MG63 (cell line): ENCODE measurements around the gene RNASE9. TPM values are rescaled to one million over a fixed set of nuclear protein-coding genes. Genes with fewer than 3 reads are reported as not detected.
"Not testable (repeated sequence)": the region's sequence is repeated elsewhere in the genome, so short reads cannot be mapped to it uniquely, and the experiment has no call there.

Experiments used
- DNase-seq: peaks from one replicate; pipeline ENCODE4 v3.0.0-alpha.2; 2020
- H3K27me3 ChIP-seq: fragments of 250-450 bp; sonication (Bioruptor Pico); 2 replicates; pipeline ENCODE4 v1.5.1; 2020; ENCODE audit warnings: mild to moderate bottlenecking, moderate library complexity
- H3K36me3 ChIP-seq: fragments of 250-450 bp; sonication (Bioruptor Pico); 2 replicates; pipeline ENCODE4 v1.5.1; 2020; ENCODE audit warnings: mild to moderate bottlenecking, moderate library complexity
- H3K4me3 ChIP-seq: fragments of 250-450 bp; sonication (Bioruptor Pico); 2 replicates; pipeline ENCODE4 v1.5.1; 2020; ENCODE audit warnings: mild to moderate bottlenecking, moderate library complexity
- H3K9me3 ChIP-seq: fragments of 250-450 bp; sonication (Bioruptor Pico); 2 replicates; pipeline ENCODE4 v1.5.1; 2020; ENCODE audit warnings: mild to moderate bottlenecking, moderate library complexity
- total RNA-seq: library from RNA; depleted of rRNA; stranded (reverse); fragments of >200 nt; shearing (Covaris generic); gene quantifications from 2 replicates; pipeline ENCODE4 v1.2.3, GENCODE V29; 2014; ENCODE audit warnings: low replicate concordance

RNASE9 gene
- total RNA-seq, 1 experiment from 2014 or later = not detected

GRCh38 chr14:20551606-20552005 is 9.2 kb downstream of the RNASE9 start:
- H3K27me3 ChIP-seq = no peaks in the 10 kb centered on the region
- no peak overlapping the region for H3K4me3 ChIP-seq
- DNase-seq = no peak
- H3K36me3 ChIP-seq = no peaks in the 10 kb centered on the region
- H3K9me3 ChIP-seq = no peaks in the 10 kb centered on the region

DNA sequence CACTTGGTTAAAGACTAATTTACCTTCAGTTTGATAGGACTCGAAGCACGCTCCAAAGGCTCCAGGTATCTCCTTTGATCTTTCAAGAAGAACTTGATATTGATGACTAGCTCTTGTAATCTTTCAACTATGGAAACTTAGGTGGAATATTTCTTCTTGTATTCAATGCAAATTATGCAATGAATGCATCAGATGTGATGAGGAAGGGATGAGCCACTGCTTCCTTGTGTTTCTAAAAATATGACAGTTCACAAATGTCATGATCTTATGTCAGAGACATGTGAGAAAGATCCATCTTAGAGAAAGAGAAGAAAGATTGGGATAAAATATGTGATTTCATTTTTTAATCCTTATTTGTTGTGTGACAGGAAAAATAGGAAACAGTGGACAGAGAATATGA is 9.9 kb downstream of the RNASE9 start:
- DNase-seq = no peak
- Histone ChIP-seq H3K36me3 (no peaks in the 10 kb centered on the region), H3K9me3 (no peaks in the 10 kb centered on the region), H3K4me3 (no peak overlapping the region), H3K27me3 (no peaks in the 10 kb centered on the region)

- H3K27me3 ChIP-seq = no peaks in the 10 kb centered on the region
- no peaks in the 10 kb centered on the region for H3K36me3 ChIP-seq
- no peak overlapping the region for H3K4me3 ChIP-seq
- DNase-seq = no peak
- H3K9me3 ChIP-seq = no peaks in the 10 kb centered on the region
Observed at GRCh38 chr14:20548414-20549158, 12.3 kb downstream of the RNASE9 start.

GRCh38 chr14:20546877-20547276 is 14.0 kb downstream of the RNASE9 start:
- DNase-seq = no peak
- Histone ChIP-seq H3K4me3 (no peak overlapping the region), H3K9me3 (no peaks in the 10 kb centered on the region), H3K27me3 (no peaks in the 10 kb centered on the region), H3K36me3 (no peaks in the 10 kb centered on the region)

DNA sequence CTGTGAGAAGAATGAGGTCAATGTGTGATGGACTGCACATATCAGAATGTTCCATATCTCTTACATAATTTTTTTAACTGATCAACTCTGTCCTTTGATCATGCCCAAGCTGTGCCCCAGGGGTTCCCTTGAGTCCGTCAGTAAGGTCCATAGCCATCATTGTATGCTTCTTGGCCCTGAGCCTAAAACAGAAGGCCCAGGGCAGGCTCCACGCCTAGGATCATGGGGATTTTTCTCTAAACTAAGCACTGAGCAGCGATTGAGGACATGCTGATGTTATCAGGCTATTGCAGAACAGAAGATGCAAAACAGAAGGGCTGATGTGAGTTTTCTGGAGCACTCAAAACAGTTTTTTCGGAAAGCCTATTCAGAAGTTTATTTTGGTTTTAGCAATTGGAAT is 20.9 kb downstream of the RNASE9 start:
- DNase-seq = no peak
- no peaks in the 10 kb centered on the region for H3K36me3 ChIP-seq
- no peaks in the 10 kb centered on the region for H3K9me3 ChIP-seq

DNA sequence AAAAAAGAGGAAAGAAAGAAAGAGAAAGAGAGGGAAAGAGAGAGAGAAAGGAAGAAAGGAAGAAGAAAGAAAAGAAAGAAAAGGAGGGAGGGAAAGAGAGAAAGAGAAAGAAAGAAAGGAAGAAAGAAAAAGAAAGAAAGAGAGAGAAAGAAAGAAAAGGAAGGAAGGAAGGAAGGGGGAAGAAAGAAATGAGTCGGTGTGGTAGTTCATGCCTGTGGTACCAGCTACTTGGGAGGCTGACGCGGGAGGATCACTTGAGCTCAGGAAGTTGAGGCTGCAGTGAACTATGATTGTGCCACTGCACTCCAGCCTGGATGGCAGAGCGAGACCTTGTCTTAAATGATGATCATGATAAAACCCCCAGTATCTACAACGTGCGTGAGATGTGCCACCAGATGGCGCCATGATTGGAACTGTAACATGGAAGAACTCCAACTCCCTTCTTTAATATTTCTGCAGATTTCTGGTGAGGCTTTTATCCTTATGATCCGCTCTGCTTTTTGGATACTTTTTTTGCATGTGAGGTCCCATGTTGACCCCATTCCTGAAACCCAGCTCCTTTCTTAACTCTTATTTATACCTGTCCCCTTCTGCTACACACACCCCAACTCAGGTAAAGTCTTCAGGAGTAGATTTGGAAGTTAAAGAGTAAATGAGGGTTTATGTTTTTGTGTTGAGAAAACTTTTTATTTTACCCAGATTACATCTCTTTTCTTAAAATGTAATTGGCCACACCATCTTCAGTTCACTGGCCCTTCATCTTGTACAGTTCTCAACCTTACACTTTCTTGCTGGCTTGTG is 29.9 kb downstream of the RNASE9 start:
- DNase-seq = peak; percentile 28
- Histone ChIP-seq H3K9me3 (no peaks in the 10 kb centered on the region), H3K36me3 (no peaks in the 10 kb centered on the region), H3K4me3 (no peak overlapping the region), H3K27me3 (peaks cover 3% of the 10 kb centered on the region)

More for the DNA sequence above, 20.9 kb downstream of the RNASE9 start:
- no peak overlapping the region for H3K4me3 ChIP-seq
- no peaks in the 10 kb centered on the region for H3K27me3 ChIP-seq

GRCh38 chr14:20529806-20530205 is 31.0 kb downstream of the RNASE9 start:
- no peak overlapping the region for H3K4me3 ChIP-seq
- H3K9me3 ChIP-seq = no peaks in the 10 kb centered on the region
- DNase-seq = no peak
- H3K27me3 ChIP-seq = peaks cover 3% of the 10 kb centered on the region
- no peaks in the 10 kb centered on the region for H3K36me3 ChIP-seq

- H3K27me3 ChIP-seq = no peaks in the 10 kb centered on the region
- no peak for DNase-seq
- no peak overlapping the region for H3K4me3 ChIP-seq
- H3K36me3 ChIP-seq = no peaks in the 10 kb centered on the region
- H3K9me3 ChIP-seq = no peaks in the 10 kb centered on the region
Observed at GRCh38 chr14:20524027-20524426, 36.8 kb downstream of the RNASE9 start.

DNA sequence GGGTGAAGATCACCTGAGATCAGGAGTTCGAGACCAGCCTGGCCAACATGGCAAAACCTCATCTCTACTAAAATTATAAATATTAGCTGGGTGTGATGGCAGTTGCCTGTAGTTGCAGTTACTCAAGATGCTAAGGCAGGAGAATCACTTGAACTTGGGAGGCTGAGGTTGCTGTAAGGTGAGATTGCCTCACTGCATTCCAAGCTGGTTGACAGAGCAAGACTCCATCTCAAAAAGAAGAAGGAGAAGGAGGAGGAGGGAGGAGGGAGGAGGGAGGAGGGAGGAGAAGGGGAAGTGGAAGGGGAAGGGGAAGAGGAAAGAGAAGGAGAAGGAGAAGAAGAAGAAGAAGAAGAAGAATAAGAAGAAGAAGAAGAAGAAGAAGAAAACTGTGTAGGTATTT is 38.5 kb downstream of the RNASE9 start:
- no peaks in the 10 kb centered on the region for H3K27me3 ChIP-seq
- no peak for DNase-seq
- H3K36me3 ChIP-seq = no peaks in the 10 kb centered on the region
- no peak overlapping the region for H3K4me3 ChIP-seq
- no peaks in the 10 kb centered on the region for H3K9me3 ChIP-seq

- Histone ChIP-seq H3K4me3 (no peak overlapping the region), H3K36me3 (no peaks in the 10 kb centered on the region), H3K27me3 (no peaks in the 10 kb centered on the region), H3K9me3 (no peaks in the 10 kb centered on the region)
- DNase-seq = no peak
Observed at GRCh38 chr14:20516921-20517320, 43.9 kb downstream of the RNASE9 start.

- H3K4me3 ChIP-seq = no peak overlapping the region
- DNase-seq = no peak
- no peaks in the 10 kb centered on the region for H3K36me3 ChIP-seq
- no peaks in the 10 kb centered on the region for H3K27me3 ChIP-seq
- no peaks in the 10 kb centered on the region for H3K9me3 ChIP-seq
Observed at GRCh38 chr14:20515846-20516245, 45.0 kb downstream of the RNASE9 start.

- no peak for DNase-seq
- H3K36me3 ChIP-seq = no peaks in the 10 kb centered on the region
- no peak overlapping the region for H3K4me3 ChIP-seq
- no peaks in the 10 kb centered on the region for H3K27me3 ChIP-seq
- H3K9me3 ChIP-seq = no peaks in the 10 kb centered on the region
Observed at GRCh38 chr14:20512177-20512905, 48.5 kb downstream of the RNASE9 start.

DNA sequence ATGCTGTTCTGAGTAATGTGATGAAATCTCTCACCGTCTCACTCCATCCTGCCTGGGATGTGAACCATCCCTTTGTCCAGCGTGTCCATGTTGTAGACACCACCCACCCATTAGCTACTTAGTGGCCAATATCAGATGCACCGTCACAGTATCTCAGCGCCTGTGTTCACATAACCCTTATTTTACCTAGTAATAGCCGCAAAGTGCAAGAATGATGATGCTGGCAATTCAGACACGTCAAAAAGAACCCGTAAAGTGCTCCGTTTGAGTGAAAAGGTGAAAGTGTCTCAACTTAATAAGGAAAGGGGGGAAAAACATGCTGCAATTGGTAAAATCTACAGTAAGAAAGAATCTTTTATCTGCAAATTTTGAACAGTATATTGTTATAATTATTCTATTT is 52.5 kb downstream of the RNASE9 start:
- no peaks in the 10 kb centered on the region for H3K27me3 ChIP-seq
- no peaks in the 10 kb centered on the region for H3K9me3 ChIP-seq
- no peak for DNase-seq

DNA sequence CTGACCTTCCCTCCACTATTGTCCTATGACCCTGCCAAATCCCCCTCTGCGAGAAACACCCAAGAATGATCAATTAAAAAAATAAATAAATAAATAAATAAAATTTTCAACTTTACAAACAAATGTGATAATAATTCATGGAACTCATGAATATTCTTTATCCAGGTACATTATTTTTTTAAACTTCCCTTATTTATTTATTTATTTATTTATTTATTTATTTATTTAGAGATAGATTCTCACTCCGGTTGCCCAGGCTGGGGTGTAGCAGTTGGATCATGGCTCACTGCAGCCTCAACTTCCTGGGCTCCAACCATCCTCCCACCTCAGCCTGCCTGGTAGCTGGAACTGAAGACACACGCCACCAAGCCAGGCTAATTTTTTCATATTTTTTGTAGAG is 53.3 kb downstream of the RNASE9 start:
- not testable (repeated sequence) for H3K9me3 ChIP-seq, H3K4me3 ChIP-seq, H3K36me3 ChIP-seq, H3K27me3 ChIP-seq, DNase-seq

More for the DNA sequence above, 52.5 kb downstream of the RNASE9 start:
- Histone ChIP-seq H3K4me3 (no peak overlapping the region), H3K36me3 (no peaks in the 10 kb centered on the region)

- not testable (repeated sequence) for H3K27me3 ChIP-seq, H3K36me3 ChIP-seq, DNase-seq, H3K9me3 ChIP-seq, H3K4me3 ChIP-seq
Observed at GRCh38 chr14:20506752-20507151, 54.1 kb downstream of the RNASE9 start.

DNA sequence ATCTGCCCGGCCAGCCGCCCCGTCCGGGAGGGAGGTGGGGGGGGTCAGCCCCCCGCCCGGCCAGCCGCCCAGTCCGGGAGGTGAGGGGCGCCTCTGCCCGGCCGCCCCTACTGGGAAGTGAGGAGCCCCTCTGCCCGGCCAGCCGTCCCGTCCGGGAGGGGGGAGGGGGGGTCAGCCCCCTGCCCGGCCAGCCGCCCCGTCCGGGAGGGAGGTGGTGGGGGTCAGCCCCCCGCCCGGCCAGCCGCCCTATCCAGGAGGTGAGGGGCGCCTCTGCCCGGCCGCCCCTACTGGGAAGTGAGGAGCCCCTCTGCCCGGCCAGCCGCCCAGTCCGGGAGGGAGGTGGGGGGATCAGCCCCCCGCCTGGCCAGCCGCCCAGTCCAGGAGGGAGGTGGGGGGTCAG is 54.6 kb downstream of the RNASE9 start:
- H3K9me3 ChIP-seq, DNase-seq, H3K4me3 ChIP-seq, H3K27me3 ChIP-seq, H3K36me3 ChIP-seq: not testable (repeated sequence)
